ENCODE data around the gene CADM2.
"Not testable (repeated sequence)": the region's sequence is repeated elsewhere in the genome, so short reads cannot be mapped to it uniquely, and the experiment has no call there.

CADM2 gene

GRCh38 chr3:84958495-84959469, at the start of gene CADM2:
Gene CADM2 (plus strand): TSS chr3:84958989.
- DNase-seq: peak; percentile 93

DNA sequence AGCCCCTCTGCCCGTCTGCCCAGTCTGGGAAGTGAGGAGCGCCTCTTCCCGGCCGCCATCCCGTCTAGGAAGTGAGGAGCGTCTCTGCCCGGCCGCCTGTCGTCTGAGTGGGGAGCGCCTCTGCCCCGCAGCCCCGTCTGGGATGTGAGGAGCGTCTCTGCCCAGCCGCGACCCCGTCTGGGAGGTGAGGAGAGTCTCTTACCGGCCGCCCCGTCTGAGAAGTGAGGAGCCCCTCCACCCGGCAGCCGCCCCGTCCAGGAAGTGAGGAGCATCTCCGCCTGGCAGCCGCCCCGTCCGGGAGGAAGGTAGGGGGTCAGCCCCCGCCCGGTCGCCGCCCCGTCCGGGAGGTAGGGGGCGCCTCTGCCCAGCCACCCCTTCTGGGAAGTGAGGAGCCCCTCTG, 40.2 kb upstream of the CADM2 start:
- not testable (repeated sequence) for DNase-seq

DNA sequence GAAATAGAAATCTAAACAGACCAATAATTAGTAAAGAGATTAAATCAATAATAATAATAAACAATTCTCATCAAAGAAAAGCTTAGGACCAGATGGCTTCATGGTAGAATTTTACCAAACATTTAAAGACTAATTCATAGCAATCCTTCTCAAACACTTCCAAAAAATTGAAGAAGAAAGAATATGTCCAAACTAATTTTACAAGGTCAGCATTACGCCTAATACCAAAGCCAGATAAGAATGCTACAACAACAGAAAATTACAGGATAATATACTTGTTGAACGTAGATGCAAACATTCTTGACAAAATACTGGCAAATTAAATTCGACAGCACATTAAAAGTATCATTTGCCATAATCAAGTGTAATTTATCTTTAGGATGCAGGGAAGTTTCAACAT, 36.1 kb upstream of the CADM2 start:
- no peak for DNase-seq

GRCh38 chr3:84925571-84925970, 33.2 kb upstream of the CADM2 start:
- DNase-seq: no peak

- DNase-seq: no peak
Measured at GRCh38 chr3:84943379-84943778, 15.4 kb upstream of the CADM2 start.

- no peak for DNase-seq
Measured at GRCh38 chr3:84946240-84946639, 12.5 kb upstream of the CADM2 start.

DNA sequence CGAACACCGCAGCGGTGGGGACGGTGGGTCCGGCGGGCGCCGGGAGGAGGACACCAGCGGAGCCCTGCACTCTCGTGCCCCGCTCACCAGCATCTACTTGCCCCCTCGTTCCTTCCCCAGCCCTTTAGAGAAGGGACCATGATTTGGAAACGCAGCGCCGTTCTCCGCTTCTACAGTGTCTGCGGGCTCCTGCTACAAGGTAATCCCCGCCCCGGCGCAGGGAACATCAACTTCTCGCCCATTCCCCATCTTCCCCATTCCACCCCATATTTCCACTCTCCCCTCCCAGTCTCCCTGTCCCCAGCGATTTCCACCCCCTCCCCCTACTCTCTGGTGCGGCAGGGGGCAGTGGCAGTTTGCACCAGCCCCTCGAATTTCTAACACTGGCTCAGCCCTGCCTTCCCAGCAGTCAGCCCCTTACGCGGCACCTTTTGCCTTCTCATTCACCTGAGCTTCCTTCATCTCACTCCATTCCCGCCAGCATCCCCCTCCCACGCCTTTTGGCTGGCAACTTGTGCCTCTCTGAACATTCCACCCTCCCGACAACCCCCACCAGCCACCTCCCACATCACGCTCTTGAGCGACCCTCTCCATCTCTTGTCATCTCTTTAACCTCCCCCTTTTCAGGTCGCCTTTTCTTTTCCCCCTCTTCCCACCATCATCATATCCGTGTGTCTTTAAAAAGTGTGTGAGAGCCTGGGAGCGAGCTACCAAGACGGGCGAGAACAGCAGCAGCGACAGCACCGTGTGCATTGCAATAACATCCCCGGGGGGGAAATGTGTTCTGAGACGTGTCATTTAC, 882 bp downstream of the CADM2 start:
- DNase-seq: peak; percentile 77

DNA sequence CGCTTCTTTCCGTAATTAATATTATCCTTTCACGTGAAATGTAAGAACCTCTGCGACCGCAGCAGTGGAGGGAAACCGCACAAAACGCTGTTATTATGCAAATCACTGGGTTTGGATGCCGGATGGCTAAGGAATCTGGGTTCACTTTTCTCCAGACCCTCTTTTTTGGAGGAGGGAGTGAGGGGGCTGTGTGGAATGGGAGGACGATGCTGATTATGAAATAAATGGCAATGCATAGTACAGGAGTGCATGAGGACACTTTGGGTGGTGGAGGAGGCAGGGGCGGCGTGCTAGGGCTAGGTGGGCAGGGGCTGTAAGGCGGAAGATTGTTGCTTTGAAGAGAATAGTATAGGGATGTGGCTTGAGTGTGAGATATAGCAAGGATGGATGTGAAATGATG, 1.8 kb downstream of the CADM2 start:
- DNase-seq: peak; percentile 60

- no peak for DNase-seq
Measured at GRCh38 chr3:84961011-84961410, 2.2 kb downstream of the CADM2 start.

DNA sequence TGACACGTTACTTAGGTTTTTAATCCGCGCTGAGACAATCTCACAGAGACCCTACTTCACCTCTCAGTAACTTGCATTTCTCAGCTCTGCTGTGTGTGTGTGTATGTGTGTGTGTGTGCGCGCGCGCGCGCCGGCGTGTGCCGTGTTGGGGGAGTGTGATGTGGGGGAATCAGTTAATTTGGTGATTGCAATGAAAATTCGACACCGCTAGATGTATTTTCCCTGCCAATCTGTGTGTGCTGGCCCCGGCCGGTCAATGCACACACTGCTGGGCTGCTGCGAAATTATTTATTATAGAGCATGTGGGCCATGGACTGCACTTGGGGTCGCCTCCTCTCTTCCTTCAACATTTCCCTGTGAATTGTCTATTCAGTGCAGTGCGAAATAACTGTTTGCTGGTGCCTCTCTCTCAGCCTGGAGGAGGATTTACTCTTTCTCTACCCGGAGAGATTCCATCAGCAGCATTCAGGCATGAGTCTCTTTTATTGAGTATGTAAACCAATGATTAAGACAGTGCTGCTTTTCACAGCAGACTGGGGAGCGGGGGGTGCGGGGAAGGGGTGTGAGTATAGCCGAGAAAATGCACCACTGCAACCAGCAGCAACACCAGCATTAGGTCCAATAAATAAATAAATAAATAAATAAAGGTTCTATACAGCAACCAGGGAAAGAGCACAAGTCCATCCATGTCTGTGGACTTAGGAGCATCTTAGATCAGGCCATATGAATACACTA, 2.9 kb downstream of the CADM2 start:
- DNase-seq: peak; percentile 87

- no peak for DNase-seq
Measured at GRCh38 chr3:84962415-84962814, 3.6 kb downstream of the CADM2 start.

DNA sequence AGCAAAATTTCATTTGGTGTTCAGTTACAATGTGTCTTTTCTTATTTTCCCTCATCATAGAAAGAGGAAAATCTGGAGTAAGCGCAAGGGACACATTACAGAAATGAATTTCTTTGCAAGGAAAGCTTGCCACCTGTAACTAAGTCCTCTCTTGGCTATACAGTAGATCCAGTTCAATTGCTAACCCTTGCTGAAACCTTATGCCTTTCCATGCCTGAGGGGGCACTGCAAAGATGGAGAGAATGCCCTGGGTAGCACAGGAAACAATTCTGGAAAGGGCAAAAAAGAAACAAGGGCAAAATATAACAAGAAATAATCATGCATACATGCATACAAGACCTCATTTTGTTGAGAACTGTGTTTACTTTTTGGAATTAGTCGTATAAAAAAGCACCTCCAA, 4.3 kb downstream of the CADM2 start:
- no peak for DNase-seq

DNA sequence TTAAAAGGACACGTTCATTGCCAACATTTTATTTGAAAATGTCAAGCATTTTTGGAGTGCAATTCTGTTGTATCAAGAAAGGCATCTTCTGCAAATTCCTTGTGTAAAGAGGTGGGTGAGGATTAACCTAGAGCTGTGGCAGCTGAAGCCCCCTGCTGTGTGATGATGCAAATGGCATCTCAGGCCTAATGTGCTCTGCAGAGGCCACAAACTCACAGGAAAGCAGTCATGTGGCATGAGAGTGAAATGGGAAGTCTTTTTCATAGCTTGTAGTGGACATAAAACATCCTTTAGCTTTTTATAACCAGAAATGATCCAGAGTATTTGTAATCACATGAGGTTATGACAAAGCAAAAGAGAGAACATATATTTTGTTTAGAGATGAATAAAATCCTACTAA, 6.4 kb downstream of the CADM2 start:
- peak; percentile 72 for DNase-seq

- DNase-seq: peak; percentile 48
Measured at GRCh38 chr3:84967767-84968581, 9.2 kb downstream of the CADM2 start.

GRCh38 chr3:84968701-84969235, 10.0 kb downstream of the CADM2 start:
- no peak for DNase-seq

DNA sequence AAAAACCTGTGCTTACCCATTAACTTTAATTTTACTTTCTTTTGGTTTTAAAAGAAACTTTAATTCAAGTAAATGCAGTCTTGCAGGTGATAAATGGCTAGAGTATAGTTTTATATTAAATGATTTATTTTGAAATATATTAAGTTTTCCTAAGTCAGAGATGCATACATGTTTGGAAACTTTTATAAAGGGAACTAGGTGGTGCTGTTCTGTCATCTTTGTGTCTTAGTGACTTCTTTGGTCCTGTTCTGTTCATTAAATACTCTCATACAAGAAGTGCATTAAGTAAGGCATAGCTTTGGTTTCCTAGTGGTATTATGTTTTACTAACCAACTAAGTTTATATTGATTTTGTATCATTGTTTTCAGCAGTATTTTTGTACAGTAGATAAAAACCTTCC, 15.6 kb downstream of the CADM2 start:
- DNase-seq: no peak

DNA sequence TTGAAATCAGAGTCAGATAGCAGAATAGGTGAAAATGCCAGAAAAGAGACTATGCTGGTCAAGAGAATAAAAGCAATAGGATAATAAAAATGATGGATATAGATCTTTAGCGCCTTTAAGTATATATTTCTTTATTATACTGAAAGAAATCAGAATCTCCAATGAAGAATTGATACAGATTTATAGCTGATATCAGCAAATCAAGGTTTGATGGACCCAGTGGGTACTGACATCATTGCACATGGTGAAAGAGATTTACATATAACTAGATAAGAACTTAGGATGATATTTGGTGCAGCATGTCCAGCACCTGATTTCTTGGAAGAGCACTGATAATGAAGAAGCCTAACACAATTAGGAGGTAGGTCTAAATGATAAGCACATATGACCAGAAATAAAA, 18.2 kb downstream of the CADM2 start:
- DNase-seq: no peak

DNA sequence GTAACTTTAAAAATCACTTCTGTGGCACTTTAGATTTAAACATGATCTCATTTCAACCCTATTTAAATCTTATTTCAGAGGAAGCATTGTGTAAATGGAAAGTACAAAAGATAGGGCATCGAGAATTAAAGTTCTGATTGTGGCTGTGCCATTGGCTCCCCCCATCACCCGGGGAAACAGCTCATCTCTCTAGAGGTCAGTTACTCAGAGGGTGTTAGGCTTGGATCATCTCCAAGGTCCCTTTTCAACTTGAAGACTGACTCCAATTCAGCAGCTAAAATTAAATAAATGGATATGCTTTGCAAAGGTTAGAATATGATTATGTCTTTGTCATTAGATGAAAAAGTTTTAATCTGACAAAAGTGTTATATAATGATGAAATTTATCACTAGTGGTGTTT, 20.1 kb downstream of the CADM2 start:
- DNase-seq: no peak

- DNase-seq: no peak
Measured at GRCh38 chr3:84980011-84980410, 21.2 kb downstream of the CADM2 start.

DNA sequence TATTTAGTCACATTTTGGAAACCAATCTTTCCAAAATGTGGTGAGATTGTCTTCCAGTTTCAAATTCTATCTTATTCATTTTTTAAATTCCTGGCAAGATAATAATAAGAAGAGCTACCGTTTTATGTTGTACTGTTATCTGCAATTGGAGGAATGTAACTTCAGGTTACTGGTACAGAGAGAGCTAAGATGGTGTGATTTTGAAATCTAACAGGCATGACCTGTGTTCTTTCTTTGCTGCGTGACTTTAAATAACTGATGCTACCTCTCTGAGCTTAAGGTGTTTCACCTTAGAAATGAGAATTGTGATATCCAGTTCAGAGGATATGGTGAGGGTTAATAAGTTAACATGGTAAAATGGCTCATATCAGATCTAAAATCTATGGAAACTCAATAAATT, 21.7 kb downstream of the CADM2 start:
- no peak for DNase-seq

- DNase-seq: no peak
Measured at GRCh38 chr3:84983490-84983889, 24.7 kb downstream of the CADM2 start.

- no peak for DNase-seq
Measured at GRCh38 chr3:84984429-84984828, 25.6 kb downstream of the CADM2 start.
